AG04449 (cell line): Measurements from ENCODE around the gene LURAP1L.

Experiments used
- CTCF ChIA-PET: fragments of 350-600 bp; formaldehyde crosslinking; extraction: SDS; loops from one replicate; lab custom pipeline; 2021; ENCODE audit warnings: antibody characterized with exemption; lab: Yijun Ruan, JAX
- POLR2A ChIA-PET: fragments of 400-600, 350-600 bp; formaldehyde crosslinking; extraction: SDS; loops from one replicate; lab custom pipeline; 2020; ENCODE audit warnings: antibody characterized with exemption, inconsistent platforms; lab: Yijun Ruan, JAX
- DNase-seq: peaks from one replicate; pipeline ENCODE4 v3.0.0-alpha.2; 2010; ENCODE audit warnings: low read depth, low spot score
- H3K4me3 ChIP-seq: 2 replicates; pipeline ENCODE4 v1.5.1; 2011; ENCODE audit warnings: low read depth, mild to moderate bottlenecking, control low read depth, low read length
- CTCF ChIP-seq: IDR thresholded peaks from one replicate; pipeline ENCODE4 v1.5.1; 2011; ENCODE audit warnings: mild to moderate bottlenecking, moderate library complexity, low read length, control low read depth, inconsistent platforms; ENCODE audit not compliant: insufficient read depth; ENCODE audit errors: missing control alignments

The LURAP1L gene

GRCh38 chr9:12849486-12850003, 74.7 kb downstream of the LURAP1L start:
- H3K4me3 ChIP-seq: no peak overlapping the region
- POLR2A ChIA-PET: no interaction called here
- CTCF ChIA-PET: interaction anchor here (0.6 kb wide), 1 partner anchor 28 kb away, joined by 3 read pairs; no protein-coding TSS in a partner anchor
- no peak for TF ChIP-seq CTCF
- no peak for DNase-seq

DNA sequence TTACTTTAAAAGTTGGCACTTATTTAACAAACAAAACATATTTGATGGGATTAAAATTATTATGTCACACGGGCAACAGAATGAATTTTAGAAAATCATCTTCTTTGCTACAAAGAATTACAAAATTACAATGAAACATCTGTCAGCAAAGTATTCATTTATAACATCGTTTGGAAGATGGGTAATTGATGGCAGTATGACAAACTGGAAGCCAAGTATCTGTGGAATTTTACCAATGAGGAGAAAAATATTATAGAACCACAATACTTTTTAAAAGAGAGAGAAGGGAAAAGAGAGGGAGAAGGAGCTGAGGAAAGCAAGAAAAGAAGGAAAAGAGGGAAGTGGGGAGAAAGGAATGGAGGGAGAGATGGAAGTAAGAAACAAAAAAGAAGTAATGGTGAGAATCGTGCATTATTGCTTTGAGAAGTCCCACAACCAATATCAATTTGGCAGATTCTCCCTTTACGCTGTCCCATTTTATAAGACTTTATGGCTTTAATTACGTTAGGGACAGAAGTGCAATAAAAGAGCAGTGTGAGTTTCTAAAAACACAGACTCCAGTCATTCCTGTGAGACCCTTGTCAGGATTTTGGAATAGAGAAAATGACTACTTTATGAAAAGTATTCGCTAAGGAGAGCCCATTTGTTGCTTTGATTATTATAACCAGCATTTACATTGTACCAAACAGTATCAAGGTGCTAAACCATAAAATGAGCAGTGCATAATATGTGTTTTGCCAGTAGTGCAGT, 76.7 kb downstream of the LURAP1L start:
- ChIA-PET POLR2A (no interaction called here), CTCF (interaction anchor here (1.1 to 1.8 kb wide), 2 partner anchors 11 to 133 kb away, joined by 3 to 5 read pairs; no protein-coding TSS in a partner anchor)
- DNase-seq: no peak
- H3K4me3 ChIP-seq: no peak overlapping the region
- no peak for TF ChIP-seq CTCF

DNA sequence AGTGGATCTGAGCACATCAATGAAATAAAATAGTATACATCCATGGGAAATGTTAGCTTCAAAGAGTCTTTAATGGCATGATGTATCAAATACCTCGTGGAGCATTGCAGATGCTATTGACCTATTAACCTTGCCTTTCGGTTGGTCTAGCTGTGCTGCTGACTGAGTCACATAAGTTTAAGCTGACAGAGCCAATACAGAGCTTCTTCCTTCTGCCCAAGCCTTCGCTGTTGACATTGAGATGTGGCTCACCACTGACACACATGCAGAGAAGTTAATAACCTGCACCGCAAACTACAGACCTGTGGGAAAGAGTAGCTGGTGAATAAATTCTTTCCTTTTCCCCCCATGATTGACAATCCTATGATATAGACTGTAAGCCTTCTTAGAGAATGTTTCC, 78.2 kb downstream of the LURAP1L start:
- POLR2A ChIA-PET: no interaction called here
- TF ChIP-seq CTCF: no peak
- no peak overlapping the region for H3K4me3 ChIP-seq
- no peak for DNase-seq
- CTCF ChIA-PET: no interaction called here

GRCh38 chr9:12854221-12854620, 79.4 kb downstream of the LURAP1L start:
- ChIA-PET POLR2A (no interaction called here), CTCF (no interaction called here)
- DNase-seq: no peak
- H3K4me3 ChIP-seq: no peak overlapping the region
- TF ChIP-seq CTCF: no peak

- no peak overlapping the region for H3K4me3 ChIP-seq
- no peak for TF ChIP-seq CTCF
- CTCF ChIA-PET: no interaction called here
- POLR2A ChIA-PET: no interaction called here
- DNase-seq: no peak
Measured at GRCh38 chr9:12855066-12855465, 80.2 kb downstream of the LURAP1L start.

DNA sequence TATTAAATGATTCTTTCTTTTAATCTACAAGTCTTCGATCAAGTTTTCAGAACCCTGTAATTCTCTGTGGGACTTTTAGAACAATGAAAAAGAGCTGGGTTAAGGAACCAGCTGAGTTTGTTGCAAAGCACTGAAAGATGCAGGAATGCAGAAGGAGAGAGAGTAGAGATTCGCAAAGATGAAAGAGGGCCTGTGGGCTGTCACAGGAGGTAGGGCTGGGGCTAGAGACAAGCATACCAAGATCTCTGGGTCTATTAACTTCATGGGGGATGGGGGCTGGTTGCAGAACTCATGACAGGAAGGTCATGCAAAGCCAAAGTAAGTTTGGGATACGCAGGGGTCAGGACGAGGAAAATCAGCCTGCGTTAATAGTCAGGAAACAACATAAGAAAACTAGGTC, 81.8 kb downstream of the LURAP1L start:
- no peak for TF ChIP-seq CTCF
- no peak for DNase-seq
- ChIA-PET POLR2A (no interaction called here), CTCF (no interaction called here)
- H3K4me3 ChIP-seq: no peak overlapping the region
